GM19455 (cell line): Measurements from ENCODE around the gene D2HGDH.
"Not testable (repeated sequence)": the region's sequence is repeated elsewhere in the genome, so short reads cannot be mapped to it uniquely, and the experiment has no call there.

ENCODE experiments used
- ATAC-seq: cut with Tn5 transposase; IDR thresholded peaks from one replicate; pipeline ENCODE4 v1.9.1; 2021; ENCODE audit not compliant: unreplicated experiment

The D2HGDH gene

DNA sequence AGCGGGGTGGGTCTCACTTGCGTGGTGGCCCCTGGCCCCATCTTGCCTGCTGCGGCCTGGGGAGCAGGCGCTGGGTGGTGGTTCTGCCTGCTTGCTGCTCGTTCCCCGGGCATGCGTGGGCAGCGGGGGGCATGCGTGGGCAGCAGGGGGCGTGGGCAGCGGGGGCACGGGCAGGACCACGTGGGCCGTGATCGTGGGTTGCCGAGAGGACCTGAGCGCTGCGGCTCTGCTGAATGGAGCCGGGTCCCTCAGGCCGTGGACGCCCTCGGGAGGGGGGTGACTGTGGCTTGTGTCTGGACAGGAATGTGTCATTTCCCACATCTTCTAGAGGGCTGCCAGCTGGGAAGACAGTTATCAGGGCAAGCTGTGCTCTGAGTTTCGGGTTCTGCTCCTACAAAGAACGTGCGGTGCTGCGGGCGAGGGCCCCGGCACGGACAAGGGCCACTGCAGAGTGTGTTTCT, 33.9 kb downstream of the D2HGDH start:
- no peak for ATAC-seq

DNA sequence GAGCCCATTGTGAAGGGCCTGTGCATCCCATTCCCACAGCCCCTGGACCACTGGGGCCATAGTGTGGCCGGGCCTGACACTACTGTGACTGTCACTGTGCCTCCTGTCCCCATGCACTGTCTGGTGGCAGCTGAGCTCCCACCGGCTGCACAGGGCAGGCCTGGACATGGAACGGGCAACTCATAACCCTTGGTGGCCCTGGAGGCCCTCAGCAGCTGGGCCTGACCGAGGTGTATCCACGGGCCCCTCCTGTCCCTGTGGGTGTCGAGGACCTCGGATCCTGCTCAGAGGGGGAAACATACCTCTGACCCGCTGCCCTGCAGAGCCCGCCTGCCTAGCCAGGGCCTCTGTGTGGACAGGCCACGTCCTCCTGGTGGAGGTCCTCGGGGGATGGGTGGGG, 34.4 kb downstream of the D2HGDH start:
- no peak for ATAC-seq

DNA sequence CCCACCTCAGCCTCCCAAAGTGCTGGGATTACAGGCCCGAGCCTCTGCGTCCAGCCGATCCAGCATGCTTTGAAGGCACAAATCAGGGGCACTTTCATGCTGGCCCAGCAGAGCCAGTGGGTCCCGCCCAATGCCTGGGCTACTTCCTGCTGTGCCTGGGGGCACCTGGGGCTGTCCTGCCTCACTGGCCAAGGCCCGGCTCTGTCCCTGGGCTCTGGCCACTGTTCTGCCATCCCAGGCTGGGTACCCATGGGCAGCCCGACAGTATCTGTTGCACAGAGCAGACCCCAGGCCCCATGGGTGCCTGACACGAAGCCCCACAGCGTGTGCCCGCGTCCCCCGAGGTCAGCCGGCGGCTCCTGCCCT, 35.4 kb downstream of the D2HGDH start:
- ATAC-seq = no peak

DNA sequence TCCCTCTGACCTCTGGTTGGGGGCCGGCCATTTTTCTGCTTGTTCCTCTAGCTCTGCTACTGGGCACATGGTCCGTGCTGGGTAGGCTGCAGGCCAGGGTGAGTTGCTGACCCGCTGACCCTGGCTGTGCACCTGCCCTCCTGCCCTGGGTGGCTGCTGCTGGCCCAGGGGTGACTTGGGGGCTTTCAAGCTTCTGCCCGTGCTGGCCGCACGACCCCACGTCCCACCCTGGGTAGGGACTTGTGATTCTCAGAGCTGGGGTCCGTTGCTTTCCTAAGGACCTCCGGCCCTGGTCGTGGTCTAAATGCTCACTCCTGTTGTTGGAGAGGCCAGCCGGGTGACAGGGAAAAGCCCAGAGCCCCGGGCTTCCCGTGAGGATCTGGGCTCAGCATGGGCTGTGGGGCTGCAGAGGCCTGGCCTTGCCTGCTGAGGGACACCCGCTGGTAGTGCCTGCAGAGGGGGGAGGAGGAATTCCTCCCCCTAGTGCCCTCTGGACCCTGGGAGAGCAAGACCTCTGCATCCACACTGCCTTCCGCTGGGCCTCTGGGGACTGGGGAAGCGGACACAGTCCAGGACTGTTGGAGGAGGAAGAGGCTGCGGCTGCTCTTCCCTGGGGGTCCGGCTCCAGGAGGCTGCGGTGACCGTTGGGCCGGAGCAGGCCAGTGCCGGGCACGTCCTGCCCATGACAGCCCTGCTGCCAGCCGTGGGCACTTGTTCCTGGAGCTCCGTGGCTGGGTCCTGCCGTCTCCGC, 35.9 kb downstream of the D2HGDH start:
- no peak for ATAC-seq

- no peak for ATAC-seq
Observed at GRCh38 chr2:241770936-241771285, 36.5 kb downstream of the D2HGDH start.

- no peak for ATAC-seq
Observed at GRCh38 chr2:241771286-241772062, 37.0 kb downstream of the D2HGDH start.

DNA sequence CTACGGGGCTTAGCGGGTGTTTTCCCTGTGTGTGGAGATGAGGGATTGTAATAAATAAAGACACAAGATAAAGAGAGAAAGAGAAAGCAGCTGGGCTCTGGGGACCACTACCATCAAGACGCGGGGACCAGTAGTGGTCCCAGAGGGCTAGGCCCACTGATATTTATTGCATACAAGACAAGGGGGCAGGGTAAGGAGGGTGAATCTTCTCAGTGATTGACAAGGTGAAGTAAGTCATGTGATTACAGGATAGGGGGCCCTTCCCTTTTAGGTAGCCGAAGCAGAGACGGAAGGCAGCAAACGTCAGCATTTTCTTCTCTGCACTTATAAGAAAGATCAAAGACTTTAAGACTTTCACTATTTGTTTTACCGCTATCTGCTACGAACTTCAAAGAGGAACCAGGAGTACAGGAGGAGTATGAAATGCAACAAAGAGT, 37.7 kb downstream of the D2HGDH start:
- no peak for ATAC-seq

- no peak for ATAC-seq
Observed at GRCh38 chr2:241773511-241774418, 39.3 kb downstream of the D2HGDH start.

GRCh38 chr2:241774419-241775222, 40.2 kb downstream of the D2HGDH start:
- ATAC-seq = no peak

DNA sequence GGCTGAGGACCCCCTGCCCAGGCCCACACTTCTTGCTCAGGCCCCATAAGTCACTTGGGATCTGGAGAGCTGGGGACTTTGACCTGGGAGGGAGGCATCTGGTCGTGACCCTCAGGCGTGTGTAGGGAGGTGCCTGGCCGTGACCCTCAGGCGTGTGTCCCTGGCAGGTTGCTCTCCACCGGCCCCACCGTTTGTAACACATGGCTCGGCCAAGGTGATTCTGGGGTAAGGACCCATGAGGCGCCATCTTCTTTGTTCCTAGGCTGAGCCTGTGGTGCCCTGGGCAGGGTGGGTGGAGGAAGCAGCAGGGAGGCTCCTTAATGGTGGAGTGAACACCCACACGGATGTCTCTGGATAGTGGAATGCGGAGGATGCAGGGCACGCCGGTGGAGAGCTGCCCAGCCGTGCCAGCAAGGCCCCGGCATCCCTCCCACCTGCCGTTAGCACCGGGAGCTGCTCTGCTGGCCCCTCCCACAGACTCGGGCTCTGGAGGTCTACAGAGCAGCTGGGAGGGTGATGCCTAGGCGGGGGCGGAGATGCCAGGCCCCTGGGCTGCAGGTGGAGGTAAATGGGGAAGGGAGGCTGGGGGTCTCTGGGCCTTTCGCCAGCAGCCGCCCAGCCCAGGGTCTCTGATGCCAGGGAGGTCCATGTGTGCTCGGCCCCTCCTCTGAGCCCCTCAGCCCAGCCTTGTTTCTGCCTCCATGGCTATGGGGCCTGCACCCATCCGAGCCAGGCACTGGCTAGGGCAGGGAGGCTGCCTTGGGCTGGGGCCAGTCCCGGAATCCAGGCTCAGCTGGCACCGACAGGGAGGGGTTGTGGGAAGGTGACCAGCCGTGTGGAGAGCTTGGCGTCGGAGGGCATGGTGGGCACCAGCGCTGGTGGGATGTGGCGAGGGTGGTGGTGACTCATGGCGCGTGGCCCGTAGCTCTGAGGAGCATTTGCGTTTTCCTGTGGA, 41.1 kb downstream of the D2HGDH start:
- ATAC-seq = no peak

DNA sequence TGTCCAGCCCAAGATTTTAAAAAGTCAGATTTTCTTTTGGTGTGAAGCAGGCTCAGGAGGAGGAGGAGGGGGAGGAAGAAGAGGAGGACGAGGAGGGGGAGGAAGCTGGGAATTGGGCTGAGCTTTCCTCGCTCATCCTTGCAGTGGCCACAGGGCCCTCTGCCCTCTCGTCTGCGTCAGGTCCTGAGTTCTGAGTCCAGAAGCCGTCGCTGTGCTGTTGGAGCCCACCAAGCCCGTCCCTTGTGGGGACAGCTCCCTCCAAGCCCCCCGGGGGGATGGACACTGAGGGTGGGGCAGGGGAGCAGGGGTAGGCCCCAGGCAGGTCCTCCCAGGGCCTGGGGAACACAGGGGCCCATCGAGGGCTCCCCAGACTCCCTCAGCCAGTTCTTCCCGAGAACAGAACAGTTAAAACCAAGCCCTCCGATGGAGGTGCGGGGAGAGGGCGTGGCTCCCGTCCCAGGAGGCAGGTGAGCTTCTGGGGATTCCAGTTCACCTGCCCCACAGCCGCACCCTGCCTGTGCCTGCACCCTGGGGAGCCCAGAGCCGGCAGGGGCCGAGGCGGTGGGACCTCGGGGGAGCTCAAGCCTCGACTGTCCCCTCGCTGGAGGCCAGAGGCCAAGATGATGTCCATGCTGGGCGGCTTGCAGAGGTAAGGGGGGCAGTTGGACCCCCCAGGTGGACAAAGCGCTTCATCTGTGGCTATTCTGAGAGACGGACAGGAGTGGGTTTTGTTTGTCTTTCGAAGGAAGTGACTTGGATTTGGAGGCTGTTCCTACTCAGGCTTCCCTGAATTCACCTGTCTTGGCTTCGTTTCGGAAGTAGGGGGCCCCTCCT, 42.1 kb downstream of the D2HGDH start, which contains the start of gene GAL3ST2:
Gene GAL3ST2 (plus strand): TSS at position 487 of the 834 bp plus-strand sequence. CDS start 134 bp downstream, at position 621.
- no peak for ATAC-seq

GRCh38 chr2:241777170-241777685, 42.8 kb downstream of the D2HGDH start:
- no peak for ATAC-seq

DNA sequence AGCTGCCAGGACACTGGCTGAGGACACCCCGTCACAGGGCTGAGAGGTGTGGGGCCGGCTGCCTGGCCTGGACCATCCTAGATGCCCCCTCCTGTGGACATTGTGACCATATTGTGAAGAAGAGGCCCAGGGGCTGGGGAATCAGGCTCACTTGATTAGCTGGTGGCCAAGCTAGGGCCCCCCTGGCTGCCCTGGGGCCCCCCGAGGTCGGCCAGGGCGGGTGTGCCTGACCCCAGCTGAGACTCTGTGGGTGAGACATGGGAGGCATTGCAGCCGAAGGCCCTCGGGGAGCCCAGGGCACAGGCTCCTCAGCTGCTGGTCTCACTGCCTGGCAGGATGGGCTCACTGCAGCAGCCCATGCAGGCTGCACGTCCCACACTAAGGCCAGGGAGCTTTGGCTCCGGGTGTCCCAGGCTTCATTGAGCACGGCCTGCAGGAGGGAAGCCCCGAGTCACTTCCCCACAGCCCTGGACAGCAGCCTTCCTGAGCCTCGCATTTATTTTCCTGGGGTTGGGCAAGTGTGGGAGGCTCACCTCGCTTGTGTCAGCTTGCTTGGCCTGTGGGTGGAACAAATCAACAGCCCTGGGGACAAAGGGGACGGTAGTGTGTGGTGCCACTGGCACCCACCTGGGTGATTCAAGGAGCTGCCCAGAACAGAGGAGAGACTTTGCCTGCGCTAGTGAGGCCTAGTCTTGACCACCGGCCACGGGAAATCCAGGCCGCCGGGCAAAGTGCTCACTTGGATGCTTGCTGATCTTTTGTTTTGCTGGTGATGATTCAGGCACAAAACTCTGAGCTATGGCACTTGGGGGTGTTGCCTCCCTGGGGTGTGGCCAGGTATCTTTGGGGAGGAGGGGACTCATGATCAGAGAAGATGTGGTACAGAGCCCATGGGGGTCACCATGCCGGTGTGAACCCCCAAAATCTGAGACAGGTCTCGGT, 43.5 kb downstream of the D2HGDH start:
- no peak for ATAC-seq

- ATAC-seq = no peak
Observed at GRCh38 chr2:241780939-241781569, 46.6 kb downstream of the D2HGDH start.

GRCh38 chr2:241782053-241782452, 47.6 kb downstream of the D2HGDH start:
- not testable (repeated sequence) for ATAC-seq

DNA sequence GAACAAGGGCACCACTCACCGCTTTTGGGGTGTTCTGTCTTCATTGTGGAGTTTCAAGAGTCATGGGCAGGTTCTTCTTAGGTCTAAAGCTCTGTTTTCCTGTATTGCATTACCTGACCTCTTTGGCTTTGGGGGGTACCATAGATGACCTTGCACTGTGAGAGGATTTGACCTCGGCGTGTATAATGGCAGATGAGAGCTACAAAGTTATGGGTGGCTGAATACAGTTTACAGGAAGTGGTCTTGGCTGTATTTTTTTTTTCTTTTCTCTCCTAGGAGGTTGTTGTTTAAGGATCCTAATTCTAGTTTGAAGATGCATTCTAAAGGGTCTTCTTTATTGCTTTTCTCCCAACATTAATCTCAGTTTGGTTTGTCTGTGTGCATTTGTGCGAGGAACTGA, 53.7 kb downstream of the D2HGDH start:
- no peak for ATAC-seq

GRCh38 chr2:241788572-241788971, 54.1 kb downstream of the D2HGDH start:
- no peak for ATAC-seq
